ENCODE results near the gene IGF2BP2. TPM values are rescaled to one million over a fixed set of nuclear protein-coding genes. Genes with fewer than 3 reads are reported as not detected.
A peak's percentile ranks its signal among the peaks of the same experiment; 100 is the strongest.

The IGF2BP2 gene
- total RNA-seq, 1 experiment from 2014 or later = 69.2 TPM

GRCh38 chr3:185734725-185735096 is 90.1 kb downstream of the IGF2BP2 start:
- DNase-seq (ENCODE audit: low read depth) = no peak

GRCh38 chr3:185733980-185734724 is 90.7 kb downstream of the IGF2BP2 start:
- DNase-seq (ENCODE audit: low read depth) = peak; percentile 84

GRCh38 chr3:185732782-185733181 is 92.1 kb downstream of the IGF2BP2 start:
- DNase-seq (ENCODE audit: low read depth) = peak; percentile 86

- no peak for DNase-seq (ENCODE audit: low read depth)
Observed at GRCh38 chr3:185730550-185730949, 94.3 kb downstream of the IGF2BP2 start.

GRCh38 chr3:185729337-185730055 is 95.3 kb downstream of the IGF2BP2 start:
- peak; percentile 47 for DNase-seq (ENCODE audit: low read depth)

- DNase-seq (ENCODE audit: low read depth) = peak; percentile 44
Observed at GRCh38 chr3:185728630-185729336, 96.1 kb downstream of the IGF2BP2 start.

- no peak for DNase-seq (ENCODE audit: low read depth)
Observed at GRCh38 chr3:185727873-185728272, 97.0 kb downstream of the IGF2BP2 start.

- DNase-seq (ENCODE audit: low read depth) = no peak
Observed at GRCh38 chr3:185726254-185726967, 98.4 kb downstream of the IGF2BP2 start.

GRCh38 chr3:185724761-185725160 is 100.1 kb downstream of the IGF2BP2 start:
- DNase-seq (ENCODE audit: low read depth) = no peak

GRCh38 chr3:185724251-185724650 is 100.6 kb downstream of the IGF2BP2 start:
- no peak for DNase-seq (ENCODE audit: low read depth)

- no peak for DNase-seq (ENCODE audit: low read depth)
Observed at GRCh38 chr3:185722881-185723280, 102.0 kb downstream of the IGF2BP2 start.

GRCh38 chr3:185721970-185722369 is 102.9 kb downstream of the IGF2BP2 start:
- DNase-seq (ENCODE audit: low read depth) = no peak

- no peak for DNase-seq (ENCODE audit: low read depth)
Observed at GRCh38 chr3:185720326-185720725, 104.5 kb downstream of the IGF2BP2 start.

- no peak for DNase-seq (ENCODE audit: low read depth)
Observed at GRCh38 chr3:185718736-185719593, 105.9 kb downstream of the IGF2BP2 start.

GRCh38 chr3:185717627-185718402 is 107.0 kb downstream of the IGF2BP2 start:
- no peak for DNase-seq (ENCODE audit: low read depth)

- no peak for DNase-seq (ENCODE audit: low read depth)
Observed at GRCh38 chr3:185717121-185717520, 107.7 kb downstream of the IGF2BP2 start.

GRCh38 chr3:185716436-185717108 is 108.3 kb downstream of the IGF2BP2 start:
- no peak for DNase-seq (ENCODE audit: low read depth)

GRCh38 chr3:185715091-185715490 is 109.8 kb downstream of the IGF2BP2 start:
- DNase-seq (ENCODE audit: low read depth) = peak; percentile 54

GRCh38 chr3:185714085-185714484 is 110.8 kb downstream of the IGF2BP2 start:
- no peak for DNase-seq (ENCODE audit: low read depth)

GRCh38 chr3:185713015-185713414 is 111.8 kb downstream of the IGF2BP2 start:
- DNase-seq (ENCODE audit: low read depth) = no peak

All from Daoy (cell line).